ENCODE data around the gene ROPN1L. TPM values are rescaled to one million over a fixed set of nuclear protein-coding genes. Genes with fewer than 3 reads are reported as not detected.

Gene ROPN1L
- total and polyA plus RNA-seq, 2 of the 13 experiments (the other 11 are each of a cell fraction or from before 2014, with no cell fraction given): not detected

DNA sequence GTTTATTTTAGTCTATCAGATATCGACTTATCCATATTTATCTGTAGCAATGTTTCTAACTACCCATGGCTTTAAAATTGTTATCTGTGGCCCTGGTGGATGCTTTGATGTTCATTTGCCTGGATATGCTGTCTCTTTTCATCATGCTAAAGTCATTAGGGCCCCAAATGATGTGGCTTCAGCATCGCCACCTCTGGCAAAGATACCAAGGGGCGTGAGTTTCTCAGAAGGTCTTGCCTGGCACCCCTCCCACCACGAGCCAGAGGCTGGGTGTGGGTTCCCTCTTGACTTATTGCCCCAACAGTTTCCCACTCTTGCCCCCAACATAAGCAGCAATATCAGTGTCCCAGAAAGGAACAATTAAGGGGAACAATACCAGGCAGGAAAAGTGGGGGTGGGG lies 5.4 kb downstream of the ROPN1L start (continued):
- no peak for TF ChIP-seq GATAD1 (CRISPR knock-in tag; IDR thresholded peaks at IDR 0.05)
- TF ChIP-seq POLR2A (IDR thresholded peaks at IDR 0.05; ENCODE audit: insufficient read depth in 1 of 2, low read depth in 2 of 2, low read length in 2 of 2): no peak
- TF ChIP-seq ATAD3A (CRISPR knock-in tag; IDR thresholded peaks at IDR 0.05): no peak
- TF ChIP-seq ZNF274 (CRISPR knock-in tag; IDR thresholded peaks at IDR 0.05): no peak
- TF ChIP-seq HMGA1 (CRISPR knock-in tag; conservative IDR thresholded peaks at IDR 0.05): no peak
- TF ChIP-seq, protein P1, sequence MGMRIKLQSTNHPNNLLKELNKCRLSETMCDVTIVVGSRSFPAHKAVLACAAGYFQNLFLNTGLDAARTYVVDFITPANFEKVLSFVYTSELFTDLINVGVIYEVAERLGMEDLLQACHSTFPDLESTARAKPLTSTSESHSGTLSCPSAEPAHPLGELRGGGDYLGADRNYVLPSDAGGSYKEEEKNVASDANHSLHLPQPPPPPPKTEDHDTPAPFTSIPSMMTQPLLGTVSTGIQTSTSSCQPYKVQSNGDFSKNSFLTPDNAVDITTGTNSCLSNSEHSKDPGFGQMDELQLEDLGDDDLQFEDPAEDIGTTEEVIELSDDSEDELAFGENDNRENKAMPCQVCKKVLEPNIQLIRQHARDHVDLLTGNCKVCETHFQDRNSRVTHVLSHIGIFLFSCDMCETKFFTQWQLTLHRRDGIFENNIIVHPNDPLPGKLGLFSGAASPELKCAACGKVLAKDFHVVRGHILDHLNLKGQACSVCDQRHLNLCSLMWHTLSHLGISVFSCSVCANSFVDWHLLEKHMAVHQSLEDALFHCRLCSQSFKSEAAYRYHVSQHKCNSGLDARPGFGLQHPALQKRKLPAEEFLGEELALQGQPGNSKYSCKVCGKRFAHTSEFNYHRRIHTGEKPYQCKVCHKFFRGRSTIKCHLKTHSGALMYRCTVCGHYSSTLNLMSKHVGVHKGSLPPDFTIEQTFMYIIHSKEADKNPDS (CRISPR knock-in tag; IDR thresholded peaks at IDR 0.05): no peak
- TF ChIP-seq, protein P2, sequence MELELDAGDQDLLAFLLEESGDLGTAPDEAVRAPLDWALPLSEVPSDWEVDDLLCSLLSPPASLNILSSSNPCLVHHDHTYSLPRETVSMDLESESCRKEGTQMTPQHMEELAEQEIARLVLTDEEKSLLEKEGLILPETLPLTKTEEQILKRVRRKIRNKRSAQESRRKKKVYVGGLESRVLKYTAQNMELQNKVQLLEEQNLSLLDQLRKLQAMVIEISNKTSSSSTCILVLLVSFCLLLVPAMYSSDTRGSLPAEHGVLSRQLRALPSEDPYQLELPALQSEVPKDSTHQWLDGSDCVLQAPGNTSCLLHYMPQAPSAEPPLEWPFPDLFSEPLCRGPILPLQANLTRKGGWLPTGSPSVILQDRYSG (CRISPR knock-in tag; IDR thresholded peaks at IDR 0.05): no peak
- no peak for TF ChIP-seq EZH2 (conservative IDR thresholded peaks at IDR 0.05; ENCODE audit: low read depth, low read length)

DNA sequence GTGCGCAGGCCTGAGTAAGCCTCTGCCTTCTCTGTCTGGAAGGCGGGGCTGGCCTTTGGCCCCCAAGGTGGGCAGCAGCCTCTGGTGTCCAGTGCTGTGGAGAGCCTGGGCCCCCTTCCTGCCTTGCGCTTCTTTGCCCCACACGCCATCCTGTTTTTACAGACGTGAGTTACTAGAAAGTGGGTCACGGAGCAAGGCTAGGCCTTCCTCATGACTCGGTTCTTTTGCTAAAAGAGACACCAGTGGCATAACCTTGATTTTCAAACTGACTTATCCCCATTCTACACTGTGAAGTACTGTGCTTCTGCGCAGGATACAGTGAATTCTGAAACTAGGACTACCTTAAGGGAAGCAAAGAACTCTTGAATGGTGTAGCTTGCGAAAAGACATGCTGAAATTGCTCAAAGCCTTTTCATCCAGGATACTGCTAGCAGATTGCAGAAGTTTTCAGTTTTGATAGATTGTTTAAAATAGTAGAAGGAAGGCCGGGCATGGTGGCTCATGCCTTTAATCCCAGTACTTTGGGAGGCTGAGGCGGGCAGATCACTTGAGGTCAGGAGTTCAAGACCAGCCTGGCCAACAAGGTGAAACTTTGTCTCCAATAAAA lies 7.2 kb downstream of the ROPN1L start:
- ChIA-PET POLR2A (no interaction called here), CTCF (ENCODE audit: low intra/inter-chr PET ratio, low total read pairs) (no interaction called here)
- in situ Hi-C loops (cut with HindIII; ENCODE audit: extremely low pct_ligation_motif_present, low pct_unique_long_range_greater_than_20kb): no loop called here
- FAIRE-seq (no peak), ATAC-seq (no peak), DNase-seq (ENCODE audit: low spot score) (no peak)
- Histone ChIP-seq H3K9ac (ENCODE audit: insufficient read depth, low read depth, low read length) (no peak overlapping the region), H2AFZ (ENCODE audit: low read length) (no peak overlapping the region), H3K4me1 (ENCODE audit: insufficient read depth, low read length) (no peaks in the 10 kb centered on the region; the same call in 1 of the 2 replicates), H3K9me3 (ENCODE audit: low read length) (no peaks in the 10 kb centered on the region), H3K36me3 (replicated peaks in 1 of 2; ENCODE audit: control insufficient read depth in 1 of 2, insufficient read depth in 2 of 2, low read length in 2 of 2) (no peaks in the 10 kb centered on the region), H4K20me1 (ENCODE audit: insufficient read depth, low read length) (no peaks in the 10 kb centered on the region), H3K27ac (ENCODE audit: extremely low read length, insufficient read depth, low read length) (no peak overlapping the region), H3K4me2 (ENCODE audit: low read depth, low read length) (no peak overlapping the region), H3K79me2 (ENCODE audit: insufficient read depth, low read length) (no peaks in the 10 kb centered on the region), H3K4me3 (replicated peaks in 1 of 3; ENCODE audit: insufficient read depth in 1 of 3, low read depth in 2 of 3, low read length in 3 of 3) (no peak overlapping the region), H3K27me3 (ENCODE audit: control insufficient read depth in 1 of 2, insufficient read depth in 2 of 2, low read length in 2 of 2) (peaks cover 0 to under 1% of the 10 kb centered on the region in 2 experiments; a peak in 1 of 5 replicates)
- no peak for TF ChIP-seq IKZF1 (IDR thresholded peaks at IDR 0.05)
- BruUV-seq (replicated peaks): no TSS peak
- WGBS (ENCODE audit: low lambda C conversion rate): 69% methylated on average over 11 of the region's 11 CpGs
- intact Hi-C loops (cut with micrococcal nuclease; ENCODE audit: unreplicated experiment): no loop called here
